Adrenal gland (tissue), 12 donors: ENCODE measurements around the gene OR2T8. TPM values are rescaled to one million over a fixed set of nuclear protein-coding genes. Genes with fewer than 3 reads are reported as not detected.

Experiments
- DNase-seq, 7 donors: peaks; one replicate each; pipeline ENCODE4 v3.0.0-alpha.2; 2019 to 2020
- H3K27ac ChIP-seq, 5 donors: fragments of 200-600 bp; sonication (generic) in 4 of 5; 1 replicate in 3 of 5; 2 replicates in 2 of 5; pipeline versions ENCODE4 v1.5.1 to v1.8.0; 2016 to 2020; ENCODE audit warnings: mild to moderate bottlenecking in 1 of 5
- H3K27me3 ChIP-seq: fragments of 200-600 bp; 2 replicates; pipeline ENCODE4 v1.8.0; 2021
- H3K36me3 ChIP-seq, 2 donors: fragments of 200-600 bp; replicated peaks in 1 of 2; 1 replicate in 1 of 2; 2 replicates in 1 of 2; pipeline versions ENCODE4 v1.5.1 to v1.8.0; 2018 to 2022
- H3K4me1 ChIP-seq, 2 donors: fragments of 200-600 bp; replicated peaks in 1 of 2; 1 replicate in 1 of 2; 2 replicates in 1 of 2; pipeline versions ENCODE4 v1.5.1 to v1.8.0; 2018 to 2021
- H3K4me3 ChIP-seq, 4 donors: fragments of 200-600 bp; sonication (generic) in 3 of 4; one replicate each; pipeline ENCODE4 v1.5.1; 2016 to 2018
- H3K9me3 ChIP-seq, 3 donors: fragments of 200-600 bp; sonication (generic) in 1 of 3; replicated peaks in 1 of 3; 1 replicate in 2 of 3; 2 replicates in 1 of 3; pipeline versions ENCODE4 v1.5.1 to v1.8.0; 2016 to 2021
- CTCF ChIP-seq, 6 experiments: fragments of 450-650 bp in 4 of 6; fragments of 200-600 bp in 2 of 6; sonication (generic) in 1 of 6; IDR thresholded peaks; 1 replicate in 5 of 6; 2 replicates in 1 of 6; pipeline versions ENCODE4 v1.5.1 to v1.8.0; 2016 to 2021; ENCODE audit warnings: antibody characterized with exemption in 6 of 6, mild to moderate bottlenecking in 2 of 6, moderate library complexity in 1 of 6
- POLR2A ChIP-seq, 2 donors: fragments of 450-650 bp; IDR thresholded peaks; one replicate each; pipeline ENCODE4 v1.6.1; 2017; ENCODE audit warnings: antibody characterized with exemption in 2 of 2, mild to moderate bottlenecking in 2 of 2, moderate library complexity in 1 of 2
- WGBS, 4 donors: extraction: QIAGEN DNeasy Blood & Tissue Kit in 2 of 4; methylation state at CpG; one replicate each; pipeline versions ENCODE4 v1.1.5 to v1.1.7; 2013 to 2017; 5-methylcytosine and 5-hydroxymethylcytosine counted together
- intact Hi-C, 2 donors: fragments of 100-400 bp; cut with DNase I; formaldehyde crosslinking; loops; one replicate each; pipeline versions ENCODE4 v1.14.1 to v1.15.0; 2022 to 2023
- polyA plus RNA-seq, 3 donors: library from polyadenylated mRNA; stranded (reverse); fragments of 200-250 nt in 2 of 3; fragments of 350-450 nt in 1 of 3; fragmentation: Illumina TruSeq in 1 of 3; extraction: RNeasy Lipid Tissue Mini Kit (QIAGEN cat#74804) in 1 of 3; gene quantifications; one replicate each; pipeline ENCODE4 v1.2.3, GENCODE V29; 2013 to 2014
- total RNA-seq, 9 donors: library from RNA; depleted of rRNA in 4 of 9; stranded (reverse); fragments of >200 nt in 4 of 9; fragments of 120-200 nt in 1 of 9; fragmentation: NEBNext Ultra II Directional in 1 of 9; extraction: Animal tissue kit (Norgen Biotek cat#: 25700) in 1 of 9; gene quantifications; one replicate each; pipeline versions ENCODE4 v1.1.0 to v1.2.4, GENCODE V29; 2013 to 2023
- donor health status: healthy with polysubstance abuse.
- donor health status: Bipolar disorder and iron deficiency.
- donor health status: DM: yes; HTN: yes; CAD: no.
- donor health status: DM: no; HTN: no; CAD: no.
- donor health status: DM: no; HTN: no; CAD: no.
- donor health status: DM: yes; HTN: yes; CAD: no.

The OR2T8 gene
- total and polyA plus RNA-seq, 12 donors = not detected

GRCh38 chr1:247923941-247924340 is 3.9 kb downstream of the OR2T8 start:
- 71 to 77% (median 75%) methylated on average over 3 of the region's 3 CpGs for WGBS, 4 donors
- intact Hi-C loops = no loop called here
- no peaks in the 10 kb centered on the region for H3K9me3 ChIP-seq

GRCh38 chr1:247924868-247925267 is 4.8 kb downstream of the OR2T8 start, which contains the start of gene OR2AJ1:
TSS of gene OR2AJ1 (plus strand) at chr1:247924889. CDS start at chr1:247933769, 8,880 bp downstream.
- H3K27me3 ChIP-seq = no peaks in the 10 kb centered on the region

More at GRCh38 chr1:247923941-247924340, 3.9 kb downstream of the OR2T8 start:
- TF ChIP-seq CTCF (IDR thresholded peaks at IDR 0.05) = no peak
- no peak for TF ChIP-seq POLR2A (IDR thresholded peaks at IDR 0.05)
- Histone ChIP-seq H3K27ac (no peak overlapping the region), H3K4me1 (no peaks in the 10 kb centered on the region), H3K36me3 (no peaks in the 10 kb centered on the region), H3K4me3 (no peak overlapping the region), H3K27me3 (no peaks in the 10 kb centered on the region)
- DNase-seq = no peak

GRCh38 chr1:247933989-247934388 is 13.9 kb downstream of the OR2T8 start:
- Histone ChIP-seq H3K27ac (no peak overlapping the region), H3K4me1 (no peaks in the 10 kb centered on the region), H3K27me3 (no peaks in the 10 kb centered on the region), H3K9me3 (no peaks in the 10 kb centered on the region), H3K36me3 (no peaks in the 10 kb centered on the region), H3K4me3 (no peak overlapping the region)
- no peak for DNase-seq
- intact Hi-C loops = no loop called here
- WGBS, 4 donors = 87 to 95% (median 91%) methylated on average over 8 of the region's 8 CpGs
- TF ChIP-seq POLR2A (IDR thresholded peaks at IDR 0.05) = no peak
- no peak for TF ChIP-seq CTCF (IDR thresholded peaks at IDR 0.05)

More at GRCh38 chr1:247924868-247925267, 4.8 kb downstream of the OR2T8 start, which contains the start of gene OR2AJ1:
- intact Hi-C loops = no loop called here
- Histone ChIP-seq H3K9me3 (no peaks in the 10 kb centered on the region), H3K36me3 (no peaks in the 10 kb centered on the region), H3K4me3 (no peak within 1 kb of the TSS), H3K4me1 (no peaks in the 10 kb centered on the region), H3K27ac (no peak within 1 kb of the TSS)
- no peak for DNase-seq
- WGBS, 4 donors = 53 to 56% (median 55%) methylated on average over 9 of the region's 9 CpGs
- TF ChIP-seq CTCF (IDR thresholded peaks at IDR 0.05) (no peak), POLR2A (IDR thresholded peaks at IDR 0.05) (no peak)

- 85 to 95% (median 92%) methylated on average over 5 to 9 of the region's 9 CpGs for WGBS, 4 donors
- no peaks in the 10 kb centered on the region for H3K4me1 ChIP-seq
- no peaks in the 10 kb centered on the region for H3K9me3 ChIP-seq
- TF ChIP-seq POLR2A (IDR thresholded peaks at IDR 0.05) = no peak
- no peak for TF ChIP-seq CTCF (IDR thresholded peaks at IDR 0.05)
- intact Hi-C loops = no loop called here
- no peak overlapping the region for H3K4me3 ChIP-seq
- no peak for DNase-seq
- no peak overlapping the region for H3K27ac ChIP-seq
- H3K27me3 ChIP-seq = no peaks in the 10 kb centered on the region
- H3K36me3 ChIP-seq = no peaks in the 10 kb centered on the region
Measured at GRCh38 chr1:247935781-247936180, 15.7 kb downstream of the OR2T8 start.
